ENCODE results near the gene FBXO4.

- TF ChIP-seq, protein P1, sequence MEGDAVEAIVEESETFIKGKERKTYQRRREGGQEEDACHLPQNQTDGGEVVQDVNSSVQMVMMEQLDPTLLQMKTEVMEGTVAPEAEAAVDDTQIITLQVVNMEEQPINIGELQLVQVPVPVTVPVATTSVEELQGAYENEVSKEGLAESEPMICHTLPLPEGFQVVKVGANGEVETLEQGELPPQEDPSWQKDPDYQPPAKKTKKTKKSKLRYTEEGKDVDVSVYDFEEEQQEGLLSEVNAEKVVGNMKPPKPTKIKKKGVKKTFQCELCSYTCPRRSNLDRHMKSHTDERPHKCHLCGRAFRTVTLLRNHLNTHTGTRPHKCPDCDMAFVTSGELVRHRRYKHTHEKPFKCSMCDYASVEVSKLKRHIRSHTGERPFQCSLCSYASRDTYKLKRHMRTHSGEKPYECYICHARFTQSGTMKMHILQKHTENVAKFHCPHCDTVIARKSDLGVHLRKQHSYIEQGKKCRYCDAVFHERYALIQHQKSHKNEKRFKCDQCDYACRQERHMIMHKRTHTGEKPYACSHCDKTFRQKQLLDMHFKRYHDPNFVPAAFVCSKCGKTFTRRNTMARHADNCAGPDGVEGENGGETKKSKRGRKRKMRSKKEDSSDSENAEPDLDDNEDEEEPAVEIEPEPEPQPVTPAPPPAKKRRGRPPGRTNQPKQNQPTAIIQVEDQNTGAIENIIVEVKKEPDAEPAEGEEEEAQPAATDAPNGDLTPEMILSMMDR (IDR thresholded peaks at IDR 0.05; ENCODE audit: low read depth, low read length) = peak; percentile 49
- no peak for TF ChIP-seq EZH2phosphoT487 (IDR thresholded peaks at IDR 0.05; ENCODE audit: low read depth)
Observed at GRCh38 chr5:41924872-41925554, at the start of gene FBXO4.
